ENCODE measurements around the gene XPNPEP2.

DNA sequence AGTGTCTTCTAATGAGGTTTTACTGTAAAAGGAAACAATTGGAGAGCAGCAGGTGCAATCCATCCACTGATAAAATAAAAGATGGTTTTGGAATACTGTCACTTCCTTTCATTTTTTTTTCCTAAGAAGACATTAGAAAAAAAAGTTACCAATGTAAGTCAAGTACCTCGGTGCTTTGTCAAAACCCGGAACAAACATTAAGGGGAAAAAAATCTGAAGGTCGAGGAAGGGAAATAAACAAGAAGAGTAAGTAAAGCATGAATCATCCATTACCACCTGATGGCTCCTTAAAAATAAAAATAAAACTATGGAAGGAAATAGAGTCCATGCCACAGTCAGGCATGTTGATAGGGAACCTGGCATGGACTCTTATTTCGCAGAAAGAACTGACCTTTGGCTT, 15.3 kb upstream of the XPNPEP2 start:
- no peak for TF ChIP-seq GATA2 (IDR thresholded peaks at IDR 0.05; ENCODE audit: low read depth, low read length)
- no peak for TF ChIP-seq GATA3 (IDR thresholded peaks at IDR 0.05; ENCODE audit: low read depth, low read length)
